Mesendoderm (in vitro differentiated cells): ENCODE data around the gene TSSK2.

Experiments
- DNase-seq: peaks from one replicate; pipeline ENCODE4 v3.0.0; 2013
- H2AK5ac ChIP-seq: 2 replicates; pipeline ENCODE4 v1.6.1; 2013; ENCODE audit warnings: low read length, inconsistent platforms
- H2BK120ac ChIP-seq: 2 replicates; pipeline ENCODE4 v1.6.1; 2013; ENCODE audit warnings: low read depth, mild to moderate bottlenecking, low read length, moderate library complexity, mixed read lengths
- H2BK15ac ChIP-seq: replicated peaks from 2 replicates; pipeline ENCODE4 v1.6.1; 2013; ENCODE audit warnings: low read depth, mild to moderate bottlenecking, moderate library complexity
- H2BK5ac ChIP-seq: 2 replicates; pipeline ENCODE4 v1.6.1; 2013; ENCODE audit warnings: low read length, inconsistent platforms
- H3K18ac ChIP-seq: 2 replicates; pipeline ENCODE4 v1.6.1; 2013; ENCODE audit warnings: mild to moderate bottlenecking, low read length, mixed read lengths
- H3K23ac ChIP-seq: one replicate; pipeline ENCODE4 v1.6.1; 2013; ENCODE audit warnings: low read length
- H3K27ac ChIP-seq: 2 replicates; pipeline ENCODE4 v1.5.1; 2013; ENCODE audit warnings: low read depth, mild to moderate bottlenecking, inconsistent platforms, low read length, moderate library complexity
- H3K27me3 ChIP-seq: 2 replicates; pipeline ENCODE4 v1.6.1; 2013; ENCODE audit warnings: low read length, control low read depth, mild to moderate bottlenecking, inconsistent platforms; ENCODE audit not compliant: insufficient read depth, poor library complexity
- H3K36me3 ChIP-seq: 2 replicates; pipeline ENCODE4 v1.6.1; 2013; ENCODE audit warnings: low read length, inconsistent platforms; ENCODE audit not compliant: control insufficient read depth, insufficient read depth
- H3K4ac ChIP-seq: one replicate; pipeline ENCODE4 v1.6.1; 2013; ENCODE audit warnings: low read depth, mild to moderate bottlenecking, low read length, moderate library complexity
- H3K4me1 ChIP-seq: 2 replicates; pipeline ENCODE4 v1.6.1; 2013; ENCODE audit warnings: low read depth, low read length, inconsistent platforms; ENCODE audit not compliant: control insufficient read depth
- H3K4me2 ChIP-seq: 2 replicates; pipeline ENCODE4 v1.6.1; 2013; ENCODE audit warnings: low read length
- H3K4me3 ChIP-seq: 2 replicates; pipeline ENCODE4 v1.5.1; 2013; ENCODE audit warnings: mild to moderate bottlenecking, low read length
- H3K56ac ChIP-seq: one replicate; pipeline ENCODE4 v1.6.1; 2013; ENCODE audit warnings: low read length
- H3K79me1 ChIP-seq: 2 replicates; pipeline ENCODE4 v1.6.1; 2013; ENCODE audit warnings: low read length, inconsistent platforms
- H3K79me2 ChIP-seq: 2 replicates; pipeline ENCODE4 v1.6.1; 2013; ENCODE audit warnings: mild to moderate bottlenecking, low read length; ENCODE audit not compliant: control insufficient read depth, insufficient read depth
- H3K9ac ChIP-seq: 2 replicates; pipeline ENCODE4 v1.6.1; 2013; ENCODE audit warnings: low read length, inconsistent platforms
- H4K5ac ChIP-seq: one replicate; pipeline ENCODE4 v1.6.1; 2013; ENCODE audit warnings: low read length
- H4K8ac ChIP-seq: one replicate; pipeline ENCODE4 v1.6.1; 2013; ENCODE audit warnings: low read depth, mild to moderate bottlenecking, control low read depth, low read length, moderate library complexity
- WGBS: extraction: QIAGEN DNeasy Blood & Tissue Kit; methylation state at CpG from one replicate; pipeline ENCODE4 v1.1.7; 2013; ENCODE audit warnings: low lambda C conversion rate, missing lambda C conversion rate; ENCODE audit not compliant: insufficient coverage; ENCODE audit errors: extremely low coverage; 5-methylcytosine and 5-hydroxymethylcytosine counted together

Gene TSSK2

DNA sequence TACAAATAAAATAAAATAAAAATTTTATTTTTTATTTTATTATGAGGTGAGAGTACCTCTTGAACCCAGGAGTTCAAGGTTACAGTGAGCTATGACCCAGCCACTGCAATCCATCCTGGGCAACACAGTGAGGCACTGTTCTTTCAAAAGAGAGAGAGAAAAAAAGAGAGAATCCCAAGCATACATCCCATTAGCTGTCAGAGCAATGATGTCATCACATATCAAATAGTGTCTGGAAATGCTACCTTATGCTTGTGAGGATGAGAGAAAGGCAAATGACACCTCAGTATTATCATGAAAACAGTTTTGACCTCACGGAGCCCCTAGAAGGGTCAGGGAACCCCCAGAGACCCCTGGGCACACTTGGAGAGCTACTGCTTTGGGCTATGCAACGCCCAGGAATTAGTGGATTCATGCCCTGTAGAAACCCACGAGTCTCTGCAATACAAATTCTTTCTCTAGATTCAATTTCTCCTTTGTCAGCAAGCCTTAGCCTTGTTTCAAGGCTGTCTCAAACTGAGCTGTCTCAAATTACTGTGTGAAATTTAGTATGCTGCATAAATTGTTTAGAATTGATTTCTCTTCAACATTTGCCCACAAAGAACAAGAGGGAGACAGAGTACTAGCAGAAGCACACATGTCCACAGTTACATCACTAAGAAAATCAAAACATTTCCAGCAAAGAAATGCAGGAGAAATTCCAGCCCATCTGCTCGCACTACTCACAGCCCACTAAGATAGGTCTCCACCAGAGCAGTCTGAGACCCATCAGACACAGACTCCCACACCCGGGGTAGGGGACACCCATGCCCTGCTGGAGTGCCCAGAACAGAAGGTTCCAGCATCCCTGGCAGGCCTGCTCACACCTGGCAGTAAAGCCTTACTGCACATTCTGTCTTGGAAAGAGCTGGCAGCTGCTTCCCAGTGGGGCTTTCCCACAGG lies 27.0 kb upstream of the TSSK2 start:
- no peak overlapping the region for H2BK5ac ChIP-seq
- no CpG with 5 or more reads among the region's 5 CpGs for WGBS
- no peak overlapping the region for H2AK5ac ChIP-seq
- no peak overlapping the region for H3K56ac ChIP-seq
- peaks cover 54% of the 10 kb centered on the region for H3K79me2 ChIP-seq
- H4K5ac ChIP-seq = no peak overlapping the region
- H3K23ac ChIP-seq = no peak overlapping the region
- no peak overlapping the region for H3K9ac ChIP-seq
- no peaks in the 10 kb centered on the region for H3K36me3 ChIP-seq
- no peaks in the 10 kb centered on the region for H3K27me3 ChIP-seq
- H3K4ac ChIP-seq = no peak overlapping the region
- no peak overlapping the region for H3K18ac ChIP-seq
- peaks cover 33% of the 10 kb centered on the region for H3K79me1 ChIP-seq
- no peak for DNase-seq
- H2BK15ac ChIP-seq = no peak overlapping the region
- H4K8ac ChIP-seq = no peak overlapping the region
- no peaks in the 10 kb centered on the region for H3K4me1 ChIP-seq
- H2BK120ac ChIP-seq = no peak overlapping the region
- no peak overlapping the region for H3K4me3 ChIP-seq
- H3K27ac ChIP-seq = no peak overlapping the region
- H3K4me2 ChIP-seq = no peak overlapping the region

DNA sequence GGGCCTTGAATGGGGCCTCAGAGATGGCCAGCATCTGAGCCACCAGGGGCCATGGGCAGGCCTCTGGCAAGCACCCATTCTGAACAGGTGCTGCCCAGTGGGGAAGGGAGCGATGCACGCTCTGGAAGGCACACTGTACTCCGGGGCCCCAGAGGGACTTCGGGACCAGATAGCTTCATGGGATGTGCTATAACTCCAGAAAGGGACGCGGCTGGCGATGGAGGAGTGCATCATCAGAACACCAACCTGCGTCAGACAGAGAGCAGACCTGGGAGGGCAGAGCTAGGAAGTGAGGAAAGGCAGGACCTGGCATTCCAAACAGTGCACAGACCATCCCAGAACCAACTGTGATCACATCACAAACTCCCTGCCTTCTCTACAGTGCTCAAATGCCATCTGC lies 25.7 kb upstream of the TSSK2 start:
- Histone ChIP-seq H3K79me2 (peaks cover 61% of the 10 kb centered on the region), H3K4me3 (no peak overlapping the region), H3K4me2 (no peak overlapping the region), H3K79me1 (peaks cover 38% of the 10 kb centered on the region), H2BK5ac (no peak overlapping the region), H3K18ac (no peak overlapping the region), H2BK15ac (no peak overlapping the region), H3K56ac (no peak overlapping the region), H4K8ac (no peak overlapping the region), H3K4ac (no peak overlapping the region), H3K9ac (no peak overlapping the region), H2AK5ac (no peak overlapping the region), H3K27ac (no peak overlapping the region), H3K27me3 (no peaks in the 10 kb centered on the region), H4K5ac (no peak overlapping the region), H3K23ac (no peak overlapping the region), H3K4me1 (peaks cover 4% of the 10 kb centered on the region), H3K36me3 (no peaks in the 10 kb centered on the region), H2BK120ac (no peak overlapping the region)
- DNase-seq = no peak
- WGBS = no CpG with 5 or more reads among the region's 8 CpGs

DNA sequence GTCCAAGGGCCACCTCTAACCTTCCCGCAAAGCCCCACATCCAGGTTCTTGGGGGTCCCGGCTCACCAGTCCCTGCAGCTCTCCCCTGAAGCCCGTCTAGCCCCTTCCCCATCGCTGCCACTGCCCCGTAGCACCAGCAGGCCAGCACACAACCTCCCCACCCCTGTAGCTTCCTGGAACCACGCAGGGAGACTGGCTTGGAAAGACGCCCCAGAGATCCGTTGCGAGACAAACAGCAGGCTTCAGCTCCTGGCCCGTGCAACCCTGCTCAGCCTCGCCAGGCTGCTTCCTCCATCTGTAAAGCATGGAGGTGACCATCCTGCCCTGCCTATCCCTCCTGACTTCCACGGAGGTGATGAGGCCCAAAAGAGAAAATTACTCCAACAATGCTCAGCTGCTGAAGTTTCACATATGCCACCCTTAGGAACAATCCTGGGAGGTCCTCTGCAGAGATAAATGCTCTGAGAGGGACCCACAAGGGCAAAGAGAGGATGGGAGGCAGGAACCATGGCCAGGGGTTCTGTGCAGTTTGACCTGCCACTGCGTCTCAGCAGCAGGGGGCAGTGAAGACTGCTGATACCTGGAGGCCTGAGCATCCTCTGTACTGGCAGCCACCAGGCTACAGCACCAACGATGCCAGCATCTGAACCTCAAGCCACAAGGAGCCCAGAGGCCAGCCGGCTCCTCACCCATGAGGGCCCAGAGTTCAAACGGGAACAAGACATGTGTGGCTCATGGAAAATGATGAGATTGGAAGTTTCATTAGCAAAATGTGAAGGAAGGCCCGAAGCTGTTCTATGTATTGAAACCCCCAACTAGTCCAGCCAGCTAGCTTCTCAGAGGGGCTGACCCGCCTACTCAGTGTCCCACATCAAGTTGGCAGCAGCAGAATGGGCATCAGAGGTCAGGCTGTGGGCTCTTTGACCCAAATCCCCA lies 25.0 kb upstream of the TSSK2 start:
- H3K79me2 ChIP-seq = peaks cover 60% of the 10 kb centered on the region
- no peaks in the 10 kb centered on the region for H3K27me3 ChIP-seq
- H4K8ac ChIP-seq = no peak overlapping the region
- H3K18ac ChIP-seq = no peak overlapping the region
- H3K4ac ChIP-seq = no peak overlapping the region
- no peak overlapping the region for H2AK5ac ChIP-seq
- no peak overlapping the region for H3K4me3 ChIP-seq
- H3K79me1 ChIP-seq = peaks cover 41% of the 10 kb centered on the region
- no peak overlapping the region for H3K27ac ChIP-seq
- H3K4me2 ChIP-seq = no peak overlapping the region
- H3K9ac ChIP-seq = no peak overlapping the region
- no peak overlapping the region for H2BK120ac ChIP-seq
- no CpG with 5 or more reads among the region's 18 CpGs for WGBS
- no peaks in the 10 kb centered on the region for H3K36me3 ChIP-seq
- H3K23ac ChIP-seq = no peak overlapping the region
- H3K4me1 ChIP-seq = peaks cover 4% of the 10 kb centered on the region
- H2BK5ac ChIP-seq = no peak overlapping the region
- DNase-seq = peak; percentile 37
- H2BK15ac ChIP-seq = no peak overlapping the region
- H4K5ac ChIP-seq = no peak overlapping the region
- no peak overlapping the region for H3K56ac ChIP-seq

DNA sequence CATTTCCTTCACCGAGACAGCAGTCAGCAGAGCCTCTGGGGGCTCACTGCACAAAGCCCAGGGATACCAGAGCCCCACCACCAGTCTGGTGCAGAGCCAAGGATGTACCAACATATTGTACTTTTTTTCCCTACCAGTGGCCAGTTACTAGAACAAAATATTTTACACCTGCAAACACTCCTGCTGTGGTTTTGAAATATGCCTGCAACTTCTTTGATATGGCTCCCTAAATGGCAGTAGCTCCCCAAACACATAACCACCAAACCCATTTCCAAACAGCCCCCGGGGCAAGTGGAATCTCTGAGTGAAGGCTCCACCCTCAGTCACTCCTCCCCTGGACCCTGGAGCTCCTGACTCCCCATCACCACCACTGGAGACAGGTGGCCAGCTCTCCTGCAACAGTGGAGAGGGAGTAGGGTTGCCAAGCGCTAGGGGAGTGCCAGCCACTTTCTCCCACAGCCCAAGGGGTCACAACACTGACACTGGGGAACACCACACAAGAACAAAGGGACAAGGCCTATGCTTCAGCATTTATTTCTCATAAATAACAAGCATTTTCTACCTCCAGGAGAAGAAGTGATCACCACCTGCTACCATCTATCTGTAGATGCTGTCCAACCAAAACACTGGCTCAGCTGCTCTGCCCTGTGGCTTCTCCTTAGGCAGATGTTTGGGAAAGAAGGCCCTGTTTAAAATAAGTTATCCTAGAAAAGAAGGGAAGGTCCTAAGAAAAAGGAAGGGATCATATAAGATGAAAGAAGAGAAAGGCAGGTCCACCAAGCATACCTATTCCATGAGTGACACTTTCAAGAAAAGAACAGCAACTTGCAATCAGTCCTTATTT lies 24.0 kb upstream of the TSSK2 start:
- H3K27ac ChIP-seq = no peak overlapping the region
- H3K4me1 ChIP-seq = peaks cover 6% of the 10 kb centered on the region
- H4K5ac ChIP-seq = no peak overlapping the region
- no peaks in the 10 kb centered on the region for H3K27me3 ChIP-seq
- H2BK5ac ChIP-seq = no peak overlapping the region
- H2BK120ac ChIP-seq = no peak overlapping the region
- no peak overlapping the region for H4K8ac ChIP-seq
- H3K4me2 ChIP-seq = no peak overlapping the region
- WGBS = no CpG with 5 or more reads among the region's 3 CpGs
- no peak overlapping the region for H3K18ac ChIP-seq
- H3K56ac ChIP-seq = no peak overlapping the region
- no peak overlapping the region for H3K4me3 ChIP-seq
- peaks cover 64% of the 10 kb centered on the region for H3K79me2 ChIP-seq
- H3K23ac ChIP-seq = no peak overlapping the region
- no peak overlapping the region for H3K4ac ChIP-seq
- peaks cover 44% of the 10 kb centered on the region for H3K79me1 ChIP-seq
- no peak overlapping the region for H2BK15ac ChIP-seq
- no peaks in the 10 kb centered on the region for H3K36me3 ChIP-seq
- no peak for DNase-seq
- no peak overlapping the region for H2AK5ac ChIP-seq
- no peak overlapping the region for H3K9ac ChIP-seq

DNA sequence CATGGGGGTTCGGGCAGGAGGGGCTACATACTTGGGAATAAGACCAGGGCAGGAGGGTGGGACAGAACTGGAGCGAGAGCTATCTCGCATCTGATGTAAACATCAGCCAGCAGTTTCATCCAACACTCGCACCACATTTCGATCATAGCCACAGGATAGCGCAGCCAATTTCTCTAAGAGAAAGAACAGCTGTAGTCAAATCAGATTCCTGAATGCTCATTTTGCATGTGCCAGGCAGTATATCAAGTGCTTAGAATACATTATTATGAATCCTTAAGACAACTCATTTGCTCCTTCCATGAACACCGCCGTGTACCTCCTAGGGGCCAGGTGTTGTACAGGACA lies 23.4 kb upstream of the TSSK2 start:
- no peak overlapping the region for H4K5ac ChIP-seq
- H3K79me2 ChIP-seq = peaks cover 66% of the 10 kb centered on the region
- H3K27me3 ChIP-seq = no peaks in the 10 kb centered on the region
- no peak overlapping the region for H3K23ac ChIP-seq
- WGBS = no CpG with 5 or more reads among the region's 8 CpGs
- no peak overlapping the region for H4K8ac ChIP-seq
- no peak overlapping the region for H3K9ac ChIP-seq
- H3K4me2 ChIP-seq = no peak overlapping the region
- DNase-seq = no peak
- no peak overlapping the region for H2BK5ac ChIP-seq
- no peak overlapping the region for H3K4ac ChIP-seq
- peaks cover 43% of the 10 kb centered on the region for H3K79me1 ChIP-seq
- no peaks in the 10 kb centered on the region for H3K36me3 ChIP-seq
- H3K18ac ChIP-seq = no peak overlapping the region
- H3K4me1 ChIP-seq = peaks cover 6% of the 10 kb centered on the region
- no peak overlapping the region for H2BK120ac ChIP-seq
- no peak overlapping the region for H3K4me3 ChIP-seq
- H3K56ac ChIP-seq = no peak overlapping the region
- no peak overlapping the region for H3K27ac ChIP-seq
- H2BK15ac ChIP-seq = no peak overlapping the region
- no peak overlapping the region for H2AK5ac ChIP-seq
